Transverse colon (tissue), 4 donors: ENCODE results near the gene PREX1. TPM values are rescaled to one million over a fixed set of nuclear protein-coding genes. Genes with fewer than 3 reads are reported as not detected.

ENCODE experiments used
- DNase-seq: peaks from one replicate; pipeline ENCODE4 v3.0.0-alpha.2; 2019
- H3K27ac ChIP-seq, 4 donors: fragments of 200-600 bp; sonication (generic); 2 replicates each; pipeline ENCODE4 v1.5.1; 2016 to 2018; ENCODE audit warnings: inconsistent platforms in 4 of 4
- H3K27me3 ChIP-seq: fragments of 200-600 bp; sonication (generic); 2 replicates; pipeline ENCODE4 v1.5.1; 2017; ENCODE audit warnings: inconsistent platforms
- H3K36me3 ChIP-seq, 4 donors: fragments of 200-600 bp; sonication (generic); 2 replicates each; pipeline ENCODE4 v1.5.1; 2017 to 2019; ENCODE audit warnings: inconsistent platforms in 4 of 4
- H3K4me1 ChIP-seq, 4 donors: fragments of 200-600 bp; sonication (generic); 2 replicates each; pipeline ENCODE4 v1.5.1; 2017 to 2020; ENCODE audit warnings: inconsistent platforms in 4 of 4
- H3K4me3 ChIP-seq, 4 donors: fragments of 200-600 bp; sonication (generic); 1 replicate in 1 of 4; 2 replicates in 3 of 4; pipeline versions ENCODE4 v1.5.1 to v1.6.1; 2017 to 2019; ENCODE audit warnings: inconsistent platforms in 4 of 4
- H3K9me3 ChIP-seq, 2 donors: fragments of 200-600 bp; sonication (generic); 2 replicates each; pipeline ENCODE4 v1.5.1; 2017 to 2019; ENCODE audit warnings: inconsistent platforms in 2 of 2
- CTCF ChIP-seq, 5 experiments: fragments of 200-600 bp in 3 of 5; fragments of 450-650 bp in 2 of 5; sonication (generic) in 3 of 5; IDR thresholded peaks; 1 replicate in 2 of 5; 2 replicates in 3 of 5; pipeline ENCODE4 v1.5.1; 2016 to 2017; ENCODE audit warnings: antibody characterized with exemption in 5 of 5, inconsistent platforms in 3 of 5, mild to moderate bottlenecking in 2 of 5, moderate library complexity in 1 of 5
- EP300 ChIP-seq: sonication (generic); formaldehyde crosslinking; IDR thresholded peaks from one replicate; pipeline ENCODE4 v1.6.1; 2017; ENCODE audit warnings: antibody characterized with exemption, low read depth
- POLR2A ChIP-seq: fragments of 450-650 bp; IDR thresholded peaks from one replicate; pipeline ENCODE4 v1.6.1; 2016; ENCODE audit warnings: antibody characterized with exemption, mild to moderate bottlenecking, moderate library complexity
- POLR2AphosphoS5 ChIP-seq, 3 donors: sonication (generic); formaldehyde crosslinking; IDR thresholded peaks; one replicate each; pipeline ENCODE4 v1.6.1; 2016; ENCODE audit warnings: antibody characterized with exemption in 3 of 3
- WGBS, 2 donors: methylation state at CpG; one replicate each; pipeline ENCODE4 v1.1.5; 2018; ENCODE audit warnings: low coverage in 1 of 2; 5-methylcytosine and 5-hydroxymethylcytosine counted together
- in situ Hi-C, 4 donors: fragments of 200-750 bp; cut with MboI; loops; one replicate each; pipeline versions ENCODE4 v1.15.0 to v1.15.1; 2017; ENCODE audit warnings: low sequenced_read_pairs in 3 of 4, low pct_ligation_motif_present in 1 of 4, low pct_unique_long_range_greater_than_20kb in 1 of 4
- intact Hi-C: fragments of 100-400 bp; cut with DNase I; formaldehyde crosslinking; loops from one replicate; pipeline ENCODE4 v1.15.1; 2023; ENCODE audit warnings: low total_unique reads
- total RNA-seq, 4 donors: library from RNA; depleted of rRNA; stranded (reverse); fragments of >200 nt; gene quantifications; one replicate each; pipeline ENCODE4 v1.1.0, GENCODE V29; 2016

Gene PREX1
- total RNA-seq, 4 donors from 2014 or later, result 10.9 to 29.9 (median 16.6) TPM

DNA sequence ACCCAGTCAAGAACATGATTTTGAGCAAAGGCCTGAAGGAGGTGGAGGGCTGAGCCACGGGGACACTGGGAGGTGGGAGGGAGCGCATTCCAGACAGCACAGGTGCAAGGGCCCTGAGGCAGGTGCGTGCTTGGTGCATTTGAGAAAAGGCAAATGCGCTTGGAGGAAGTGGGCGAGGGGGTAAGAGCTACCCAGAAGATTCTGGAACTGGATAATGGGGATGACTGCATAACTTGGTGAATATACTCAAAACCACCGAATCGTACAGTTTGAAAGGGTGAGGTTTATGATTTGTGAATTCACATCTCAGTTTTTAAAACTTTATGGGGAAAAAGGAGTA lies 9.8 kb downstream of the PREX1 start:
- H3K4me1 ChIP-seq, result peaks cover 0 to 48% (median 3%) of the 10 kb centered on the region in 4 donors
- intact Hi-C loops, result no loop called here
- no peak overlapping the region for H3K4me3 ChIP-seq
- WGBS, 2 donors, result 72 to 93% methylated on average over 6 to 7 of the region's 7 CpGs
- in situ Hi-C loops, result no loop called here
- no peaks in the 10 kb centered on the region for H3K36me3 ChIP-seq
- no peaks in the 10 kb centered on the region for H3K9me3 ChIP-seq
- H3K27ac ChIP-seq, result peak overlapping the region in 2 of 4 donors; percentile 1 to 60
- TF ChIP-seq POLR2AphosphoS5 (IDR thresholded peaks at IDR 0.05) (no peak), POLR2A (no peak), CTCF (IDR thresholded peaks at IDR 0.05) (no peak), EP300 (no peak)
- H3K27me3 ChIP-seq, result peaks cover 11% of the 10 kb centered on the region
- DNase-seq, result no peak

DNA sequence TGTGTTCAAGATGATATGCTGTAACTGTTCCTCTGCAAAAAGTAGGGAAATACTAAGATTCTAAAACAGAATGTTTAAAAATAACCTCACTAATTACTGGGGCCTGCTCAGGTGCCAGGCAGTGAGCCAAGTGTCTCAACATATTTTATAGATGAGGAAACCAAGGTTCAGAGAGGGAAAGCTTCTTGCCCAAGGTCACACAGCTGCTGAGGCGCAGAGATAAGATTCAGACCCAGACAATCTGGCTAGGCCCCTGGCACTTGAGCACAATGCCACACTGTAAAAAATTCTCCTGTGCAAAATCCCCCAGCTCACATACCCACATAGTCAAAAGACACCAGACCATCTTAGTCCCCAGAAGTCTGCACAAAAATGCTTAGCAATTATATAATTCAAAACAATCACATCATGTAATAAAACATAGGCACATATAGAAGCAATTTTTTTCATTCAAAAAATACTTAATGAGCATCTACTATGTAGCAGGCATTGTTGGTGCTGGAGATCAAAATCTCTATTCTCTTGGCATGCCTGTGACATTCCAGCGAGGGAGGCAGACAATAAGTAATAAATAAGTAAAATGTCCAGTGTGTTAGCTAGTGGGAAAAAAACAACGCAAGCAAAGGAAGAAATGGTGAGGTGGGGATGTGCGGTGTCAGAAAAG lies 10.3 kb downstream of the PREX1 start:
- Histone ChIP-seq H3K27ac (no peak overlapping the region), H3K27me3 (peaks cover 11% of the 10 kb centered on the region), H3K9me3 (no peaks in the 10 kb centered on the region), H3K36me3 (no peaks in the 10 kb centered on the region), H3K4me1 (peaks cover 0 to 46% (median 3%) of the 10 kb centered on the region in 4 donors), H3K4me3 (no peak overlapping the region)
- in situ Hi-C loops, result no loop called here
- no peak for DNase-seq
- 89 to 94% methylated on average over 3 to 4 of the region's 4 CpGs for WGBS, 2 donors
- TF ChIP-seq EP300 (no peak), POLR2A (no peak), CTCF (IDR thresholded peaks at IDR 0.05) (no peak), POLR2AphosphoS5 (IDR thresholded peaks at IDR 0.05) (no peak)
- intact Hi-C loops, result no loop called here

- Histone ChIP-seq H3K4me3 (no peak overlapping the region), H3K4me1 (peaks cover 0 to 39% (median 3%) of the 10 kb centered on the region in 4 donors), H3K9me3 (no peaks in the 10 kb centered on the region), H3K27me3 (peaks cover 7% of the 10 kb centered on the region), H3K36me3 (no peaks in the 10 kb centered on the region), H3K27ac (no peak overlapping the region)
- 79 to 90% methylated on average over 2 to 14 of the region's 14 CpGs for WGBS, 2 donors
- TF ChIP-seq POLR2A, result no peak
- TF ChIP-seq EP300, result no peak
- TF ChIP-seq POLR2AphosphoS5 (IDR thresholded peaks at IDR 0.05), result no peak
- TF ChIP-seq CTCF (IDR thresholded peaks at IDR 0.05), result no peak
- in situ Hi-C loops, result no loop called here
- no peak for DNase-seq
- intact Hi-C loops, result no loop called here
Measured at GRCh38 chr20:48816282-48817205, 11.3 kb downstream of the PREX1 start.

- intact Hi-C loops, result no loop called here
- in situ Hi-C loops, result no loop called here
- WGBS, 2 donors, result 86% methylated on average over 12 of the region's 12 CpGs; no CpG with 5 or more reads in 1 of the 2 donors
Measured at GRCh38 chr20:48815537-48815936, 12.3 kb downstream of the PREX1 start.

More at GRCh38 chr20:48815537-48815936, 12.3 kb downstream of the PREX1 start:
- no peak overlapping the region for H3K4me3 ChIP-seq
- TF ChIP-seq EP300, result no peak
- TF ChIP-seq CTCF (IDR thresholded peaks at IDR 0.05), result no peak
- TF ChIP-seq POLR2A, result no peak
- TF ChIP-seq POLR2AphosphoS5 (IDR thresholded peaks at IDR 0.05), result no peak
- no peak for DNase-seq
- no peaks in the 10 kb centered on the region for H3K36me3 ChIP-seq
- H3K4me1 ChIP-seq, result peaks cover 0 to 36% (median 3%) of the 10 kb centered on the region in 4 donors
- H3K9me3 ChIP-seq, result no peaks in the 10 kb centered on the region
- H3K27me3 ChIP-seq, result peaks cover 5% of the 10 kb centered on the region
- no peak overlapping the region for H3K27ac ChIP-seq
